H1 (cell line): ENCODE data around the gene GALR1. TPM values are rescaled to one million over a fixed set of nuclear protein-coding genes. Genes with fewer than 3 reads are reported as not detected.
A peak's percentile ranks its signal among the peaks of the same experiment; 100 is the strongest.

ENCODE experiments used
- CTCF ChIA-PET: fragments of 300-600 bp; sonication (Branson Sonifier 250); formaldehyde crosslinking; loops from one replicate; lab custom pipeline; 2021; ENCODE audit not compliant: partially characterized antibody; lab: Charles Lee
- POLR2A ChIA-PET: fragments of 300-600 bp; sonication (Branson Sonifier 250); formaldehyde crosslinking; loops from one replicate; lab custom pipeline; 2021; ENCODE audit warnings: inconsistent platforms; ENCODE audit not compliant: partially characterized antibody; lab: Charles Lee
- DNase-seq, 2 experiments: peaks; one replicate each; pipeline versions ENCODE4 v3.0.0 to v3.0.0-alpha.2; 2010 to 2022; ENCODE audit warnings: low spot score in 2 of 2, low read depth in 1 of 2, mixed read lengths in 1 of 2
- FAIRE-seq: peaks from 2 replicates; lab custom pipeline; 2011; peaks lifted over from hg19 to GRCh38; lab: Jason Lieb, UNC
- H2AFZ ChIP-seq: 2 replicates; pipeline ENCODE4 v1.8.1; 2012; ENCODE audit warnings: low read length, inconsistent platforms
- H2AK5ac ChIP-seq: 2 replicates; pipeline ENCODE4 v1.6.1; 2013; ENCODE audit warnings: low read depth, low read length
- H2BK120ac ChIP-seq: replicated peaks from 2 replicates; pipeline ENCODE3; 2013; ENCODE audit warnings: low read depth, low read length, inconsistent platforms
- H2BK12ac ChIP-seq: 2 replicates; pipeline ENCODE4 v1.6.1; 2013; ENCODE audit warnings: low read depth, low read length
- H2BK15ac ChIP-seq: 2 replicates; pipeline ENCODE4 v1.6.1; 2013; ENCODE audit warnings: low read length
- H2BK20ac ChIP-seq: 2 replicates; pipeline ENCODE4 v1.6.1; 2013; ENCODE audit warnings: low read length
- H2BK5ac ChIP-seq: 2 replicates; pipeline ENCODE4 v1.6.1; 2013; ENCODE audit warnings: low read depth, low read length
- H3K14ac ChIP-seq: 2 replicates; pipeline ENCODE4 v1.6.1; 2013; ENCODE audit warnings: inconsistent platforms; ENCODE audit not compliant: insufficient read length
- H3K18ac ChIP-seq: 2 replicates; pipeline ENCODE4 v1.6.1; 2013; ENCODE audit warnings: low read length; ENCODE audit errors: extremely low read depth
- H3K23ac ChIP-seq: 2 replicates; pipeline ENCODE4 v1.6.1; 2013; ENCODE audit warnings: inconsistent platforms; ENCODE audit not compliant: insufficient read length
- H3K23me2 ChIP-seq: 2 replicates; pipeline ENCODE4 v1.6.1; 2013; ENCODE audit warnings: low read depth, low read length
- H3K27ac ChIP-seq: 2 replicates; pipeline ENCODE4 v1.6.1; 2011; ENCODE audit warnings: low read depth, low read length, inconsistent platforms
- H3K27me3 ChIP-seq, 4 experiments: replicated peaks in 1 of 4; 1 replicate in 1 of 4; 2 replicates in 3 of 4; pipeline versions ENCODE4 v1.6.1 to v1.8.1; 2011 to 2013; ENCODE audit warnings: low read length in 3 of 4, mild to moderate bottlenecking in 3 of 4, inconsistent platforms in 2 of 4, mixed read lengths in 2 of 4, moderate library complexity in 1 of 4; ENCODE audit not compliant: control insufficient read depth in 3 of 4, insufficient read depth in 3 of 4; ENCODE audit errors: extremely low read depth in 1 of 4
- H3K36me3 ChIP-seq, 4 experiments: 2 replicates each; pipeline versions ENCODE4 v1.6.1 to v1.8.1; 2011 to 2013; ENCODE audit warnings: mild to moderate bottlenecking in 4 of 4, low read length in 3 of 4, moderate library complexity in 2 of 4, control low read depth in 1 of 4, inconsistent platforms in 1 of 4; ENCODE audit not compliant: insufficient read depth in 4 of 4, control insufficient read depth in 2 of 4
- H3K4ac ChIP-seq: replicated peaks from 2 replicates; pipeline ENCODE3; 2013; ENCODE audit warnings: low read length, low read depth, mixed read lengths, inconsistent platforms; ENCODE audit not compliant: insufficient read length
- H3K4me1 ChIP-seq, 4 experiments: replicated peaks in 1 of 4; 1 replicate in 1 of 4; 2 replicates in 3 of 4; pipeline versions ENCODE4 v1.6.1 to v1.8.1; 2011 to 2013; ENCODE audit warnings: low read length in 3 of 4, inconsistent platforms in 2 of 4, mixed read lengths in 1 of 4; ENCODE audit not compliant: insufficient read depth in 4 of 4, control insufficient read depth in 3 of 4
- H3K4me2 ChIP-seq, 2 experiments: 2 replicates each; pipeline versions ENCODE4 v1.6.1 to v1.8.1; 2011 to 2013; ENCODE audit warnings: low read depth in 2 of 2, low read length in 2 of 2, control low read depth in 1 of 2, inconsistent platforms in 1 of 2, mild to moderate bottlenecking in 1 of 2; ENCODE audit not compliant: insufficient read depth in 1 of 2
- H3K4me3 ChIP-seq, 4 experiments: fragments of 200-600, 300-600 bp in 1 of 4; sonication (generic), shearing (Covaris generic), sonication (Bioruptor Twin) in 1 of 4; 2 replicates each; pipeline versions ENCODE4 v1.5.1 to v1.8.1; 2011 to 2016; ENCODE audit warnings: low read length in 4 of 4, low read depth in 3 of 4, control low read depth in 2 of 4, inconsistent platforms in 2 of 4, mild to moderate bottlenecking in 2 of 4, mixed read lengths in 1 of 4, moderate library complexity in 1 of 4; ENCODE audit not compliant: insufficient read depth in 2 of 4; ENCODE audit errors: extremely low read depth in 1 of 4
- H3K56ac ChIP-seq: replicated peaks from 2 replicates; pipeline ENCODE3; 2013; ENCODE audit warnings: low read depth, mild to moderate bottlenecking, mixed read lengths, low read length, inconsistent platforms; ENCODE audit not compliant: insufficient read length
- H3K79me1 ChIP-seq: 2 replicates; pipeline ENCODE4 v1.6.1; 2013; ENCODE audit warnings: low read depth, low read length, control low read depth
- H3K79me2 ChIP-seq, 2 experiments: 2 replicates each; pipeline versions ENCODE4 v1.6.1 to v1.8.1; 2012 to 2013; ENCODE audit warnings: low read length in 2 of 2, mild to moderate bottlenecking in 2 of 2, inconsistent platforms in 1 of 2; ENCODE audit not compliant: insufficient read depth in 2 of 2, control insufficient read depth in 1 of 2
- H3K9ac ChIP-seq, 4 experiments: replicated peaks in 1 of 4; 1 replicate in 1 of 4; 2 replicates in 3 of 4; pipeline versions ENCODE4 v1.6.1 to v1.8.1; 2011 to 2013; ENCODE audit warnings: low read depth in 3 of 4, low read length in 3 of 4, control low read depth in 2 of 4, mild to moderate bottlenecking in 2 of 4, moderate library complexity in 2 of 4, inconsistent platforms in 1 of 4; ENCODE audit errors: extremely low read depth in 1 of 4
- H3K9me3 ChIP-seq, 2 experiments: 2 replicates each; pipeline versions ENCODE4 v1.6.1 to v1.8.1; 2012 to 2013; ENCODE audit warnings: mild to moderate bottlenecking in 2 of 2, moderate library complexity in 2 of 2, control low read depth in 1 of 2, inconsistent platforms in 1 of 2, low read depth in 1 of 2, low read length in 1 of 2, mixed read lengths in 1 of 2; ENCODE audit not compliant: insufficient read depth in 2 of 2
- H4K20me1 ChIP-seq, 2 experiments: replicated peaks in 1 of 2; 2 replicates each; pipeline versions ENCODE3 to v1.8.1; 2011 to 2013; ENCODE audit warnings: inconsistent platforms in 2 of 2, low read length in 2 of 2, mild to moderate bottlenecking in 1 of 2; ENCODE audit not compliant: insufficient read depth in 2 of 2, control insufficient read depth in 1 of 2
- H4K5ac ChIP-seq: 2 replicates; pipeline ENCODE4 v1.6.1; 2013; ENCODE audit warnings: low read length, low read depth, mixed read lengths, inconsistent platforms; ENCODE audit not compliant: insufficient read length
- H4K8ac ChIP-seq: 2 replicates; pipeline ENCODE4 v1.8.0; 2013; ENCODE audit warnings: mild to moderate bottlenecking, moderate library complexity, low read length, inconsistent platforms; ENCODE audit not compliant: insufficient read depth; ENCODE audit errors: extremely low read depth
- H4K91ac ChIP-seq: replicated peaks from 2 replicates; pipeline ENCODE3; 2013; ENCODE audit warnings: low read length, mixed read lengths, inconsistent platforms; ENCODE audit not compliant: insufficient read length
- CTBP2 ChIP-seq: IDR thresholded peaks from 2 replicates; pipeline ENCODE4 v1.7.0; 2011; ENCODE audit warnings: borderline replicate concordance, mild to moderate bottlenecking, moderate library complexity, mixed read lengths, low read length; ENCODE audit not compliant: insufficient read depth, insufficient read length
- WGBS, 2 experiments: shearing (Covaris generic) in 1 of 2; methylation state at CpG; one replicate each; pipeline versions ENCODE4 v1.1.6 to v1.1.7; 2013 to 2015; ENCODE audit warnings: low lambda C conversion rate in 2 of 2, mixed read lengths in 2 of 2, inconsistent platforms in 1 of 2, low coverage in 1 of 2, missing lambda C conversion rate in 1 of 2; ENCODE audit not compliant: insufficient replicate concordance in 2 of 2, insufficient coverage in 1 of 2, insufficient read length in 1 of 2; ENCODE audit errors: extremely low coverage in 1 of 2, missing lambda C conversion rate in 1 of 2; 5-methylcytosine and 5-hydroxymethylcytosine counted together
- polyA plus RNA-seq, 7 experiments: library from polyadenylated mRNA; depleted of rRNA in 3 of 7; stranded (reverse) in 5 of 7; unstranded in 2 of 7; fragments of >200 nt in 5 of 7; fragments of 200-250 nt in 2 of 7; gene quantifications; 1 replicate in 5 of 7; 2 replicates in 1 of 7; 4 replicates in 1 of 7; pipeline versions ENCODE4 v1.2.1 to v1.2.3, GENCODE V29; 2011 to 2013; ENCODE audit warnings: missing spikeins in 2 of 7, mixed read lengths in 2 of 7
- total RNA-seq: library from RNA; stranded (reverse); fragmentation: NEBNext Ultra II Directional; extraction: Animal tissue kit (Norgen Biotek cat#: 25700); gene quantifications from 2 replicates; pipeline ENCODE4 v1.2.1, GENCODE V29; 2021

Gene GALR1
- total and polyA plus RNA-seq, 2 of the 8 experiments (the other 6 are each of a cell fraction or from before 2014, with no cell fraction given), result 0.09 to 1.6 TPM

GRCh38 chr18:77323640-77324299, 74.1 kb downstream of the GALR1 start:
- no peak overlapping the region for H3K56ac ChIP-seq
- FAIRE-seq (no peak), DNase-seq (no peak)
- H4K91ac ChIP-seq, result no peak overlapping the region
- H2BK5ac ChIP-seq, result no peak overlapping the region
- no peak overlapping the region for H2BK20ac ChIP-seq
- POLR2A ChIA-PET, result no interaction called here
- no peak overlapping the region for H3K27ac ChIP-seq
- H4K5ac ChIP-seq, result no peak overlapping the region
- no peak overlapping the region for H3K9ac ChIP-seq
- H3K4me3 ChIP-seq, result no peak overlapping the region
- H4K8ac ChIP-seq, result no peak overlapping the region
- H3K23me2 ChIP-seq, result no peaks in the 10 kb centered on the region
- no peak for TF ChIP-seq CTBP2
- TF ChIP-seq, all 59 proteins: peak for 0
- Histone ChIP-seq H3K79me2 (no peaks in the 10 kb centered on the region), H3K27me3 (no peaks in the 10 kb centered on the region; a peak in 1 of 7 replicates), H2AFZ (no peak overlapping the region), H2BK15ac (no peak overlapping the region), H3K23ac (no peak overlapping the region), H2AK5ac (no peak overlapping the region), H3K36me3 (no peaks in the 10 kb centered on the region), H3K79me1 (no peaks in the 10 kb centered on the region), H3K9me3 (no peaks in the 10 kb centered on the region), H3K18ac (no peak overlapping the region), H3K4me2 (no peak overlapping the region), H3K14ac (no peak overlapping the region), H4K20me1 (no peaks in the 10 kb centered on the region), H2BK120ac (no peak overlapping the region), H3K4ac (no peak overlapping the region), H3K4me1 (no peaks in the 10 kb centered on the region; a peak in 2 of 7 replicates), H2BK12ac (0 out of 2 replicates have a peak overlapping the region, but pooled peaks have one; percentile 4)
- 98% methylated on average over 12 of the region's 12 CpGs; no CpG with 5 or more reads in 1 of the 2 experiments for WGBS, 2 experiments
- CTCF ChIA-PET, result interaction anchor here (1.1 kb wide), 1 partner anchor 105 kb away, joined by 3 read pairs; no protein-coding TSS in a partner anchor

Other genes with a start within 250 kb of the GALR1 start
- gene MBP, start 117.1 kb upstream of the GALR1 start, total RNA-seq, result 19.2 and 19.3 TPM in 2 replicates
- gene MBP, start 117.1 kb upstream of the GALR1 start, polyA plus RNA-seq (2011; rRNA removed), result 6.8 and 7.7 TPM in 2 replicates